Measurements from ENCODE around the gene TTLL5. TPM values are rescaled to one million over a fixed set of nuclear protein-coding genes. Genes with fewer than 3 reads are reported as not detected.

Gene TTLL5
- total and polyA plus RNA-seq, 2 of the 13 experiments (the other 11 are each of a cell fraction or from before 2014, with no cell fraction given) = 11.8 to 18.8 TPM

- no peak for TF ChIP-seq DMTF1 (CRISPR knock-in tag; IDR thresholded peaks at IDR 0.05)
- no peak for TF ChIP-seq ZNF781 (CRISPR knock-in tag; IDR thresholded peaks at IDR 0.05; ENCODE audit: borderline replicate concordance, not compliant biosample characterization)
Measured at GRCh38 chr14:75961662-75962061, 300.6 kb downstream of the TTLL5 start (continued).

GRCh38 chr14:75967866-75968265 is 306.8 kb downstream of the TTLL5 start:
- Histone ChIP-seq H3K9ac (ENCODE audit: insufficient read depth, low read depth, low read length) (no peak overlapping the region), H3K4me2 (ENCODE audit: low read depth, low read length) (no peak overlapping the region), H3K27ac (ENCODE audit: extremely low read length, insufficient read depth, low read length) (no peak overlapping the region), H4K20me1 (ENCODE audit: insufficient read depth, low read length) (no peaks in the 10 kb centered on the region), H3K27me3 (ENCODE audit: control insufficient read depth in 1 of 2, insufficient read depth in 2 of 2, low read length in 2 of 2) (no peaks in the 10 kb centered on the region), H3K79me2 (ENCODE audit: insufficient read depth, low read length) (no peaks in the 10 kb centered on the region), H3K4me3 (replicated peaks in 1 of 3; ENCODE audit: insufficient read depth in 1 of 3, low read depth in 2 of 3, low read length in 3 of 3) (no peak overlapping the region), H3K36me3 (replicated peaks in 1 of 2; ENCODE audit: control insufficient read depth in 1 of 2, insufficient read depth in 2 of 2, low read length in 2 of 2) (no peaks in the 10 kb centered on the region), H3K9me3 (ENCODE audit: low read length) (no peaks in the 10 kb centered on the region), H3K4me1 (ENCODE audit: insufficient read depth, low read length) (no peaks in the 10 kb centered on the region), H2AFZ (ENCODE audit: low read length) (no peak overlapping the region)
- FAIRE-seq (no peak), DNase-seq (ENCODE audit: low spot score) (no peak), ATAC-seq (no peak)
- in situ Hi-C loops (cut with HindIII; ENCODE audit: extremely low pct_ligation_motif_present, low pct_unique_long_range_greater_than_20kb) (no loop called here), intact Hi-C loops (cut with micrococcal nuclease; ENCODE audit: unreplicated experiment) (no loop called here)
- ChIA-PET POLR2A (no interaction called here), CTCF (ENCODE audit: low intra/inter-chr PET ratio, low total read pairs) (no interaction called here)
- no CpG with 5 or more reads among the region's 3 CpGs for WGBS (ENCODE audit: low lambda C conversion rate)
- no TSS peak for BruUV-seq (replicated peaks)
- TF ChIP-seq REST (IDR thresholded peaks at IDR 0.05; ENCODE audit: borderline replicate concordance in 1 of 2, low read depth in 1 of 2, low read length in 2 of 2) (no peak), MED1 (CRISPR knock-in tag; IDR thresholded peaks at IDR 0.05) (no peak), ZNF260 (CRISPR knock-in tag; IDR thresholded peaks at IDR 0.05; ENCODE audit: borderline replicate concordance, low read depth) (no peak), CBX2 (IDR thresholded peaks at IDR 0.05; ENCODE audit: low read depth, low read length) (no peak), CBX2 (CRISPR knock-in tag; IDR thresholded peaks at IDR 0.05; ENCODE audit: low read depth) (no peak), ZNF737 (CRISPR knock-in tag; IDR thresholded peaks at IDR 0.05; ENCODE audit: borderline replicate concordance) (no peak), GPBP1L1 (CRISPR knock-in tag; IDR thresholded peaks at IDR 0.05) (no peak), GRHL1 (CRISPR knock-in tag; conservative IDR thresholded peaks at IDR 0.05) (no peak), ZNF143 (CRISPR knock-in tag; IDR thresholded peaks at IDR 0.05) (no peak)
